Astrocyte of the cerebellum (primary cell): ENCODE measurements around the gene ITPRID1.
A peak's percentile ranks its signal among the peaks of the same experiment; 100 is the strongest.

Experiments
- DNase-seq: peaks from one replicate; pipeline ENCODE4 v3.0.0-alpha.2; 2011; ENCODE audit warnings: low read depth
- H3K4me3 ChIP-seq: 2 replicates; pipeline ENCODE4 v1.5.1; 2011; ENCODE audit warnings: mild to moderate bottlenecking, low read depth, low read length, moderate library complexity
- in situ Hi-C: cut with HindIII; loops from 2 replicates; pipeline ENCODE4 v1.10.0; 2017; ENCODE audit warnings: low sequenced_read_pairs
- TF ChIP-seq, protein P1 (sequence below): IDR thresholded peaks from 2 replicates; pipeline ENCODE4 v1.5.1; 2012; ENCODE audit warnings: low read length, low read depth, moderate library complexity, mild to moderate bottlenecking; ENCODE audit errors: missing control alignments

The ITPRID1 gene

DNA sequence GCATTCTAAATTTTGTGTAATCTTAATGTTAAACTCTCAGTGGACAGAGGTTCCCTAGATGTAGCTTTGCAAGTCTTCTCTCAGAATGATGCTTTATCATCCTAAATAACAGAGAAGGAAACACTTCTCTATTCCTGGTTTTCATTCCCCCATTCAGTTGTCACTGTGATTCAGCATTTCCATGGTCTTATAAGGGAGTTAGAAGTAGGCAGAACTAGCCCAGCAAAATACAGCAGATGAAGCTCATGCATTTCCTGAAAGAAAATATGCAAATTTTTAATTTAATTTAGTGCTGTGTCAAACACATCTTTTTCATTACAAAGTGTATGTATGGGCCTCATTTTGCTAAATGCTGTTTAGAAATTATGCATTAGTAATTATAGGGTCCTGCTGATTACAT lies 70.1 kb downstream of the ITPRID1 start:
- in situ Hi-C loops = no loop called here
- TF ChIP-seq, protein P1, sequence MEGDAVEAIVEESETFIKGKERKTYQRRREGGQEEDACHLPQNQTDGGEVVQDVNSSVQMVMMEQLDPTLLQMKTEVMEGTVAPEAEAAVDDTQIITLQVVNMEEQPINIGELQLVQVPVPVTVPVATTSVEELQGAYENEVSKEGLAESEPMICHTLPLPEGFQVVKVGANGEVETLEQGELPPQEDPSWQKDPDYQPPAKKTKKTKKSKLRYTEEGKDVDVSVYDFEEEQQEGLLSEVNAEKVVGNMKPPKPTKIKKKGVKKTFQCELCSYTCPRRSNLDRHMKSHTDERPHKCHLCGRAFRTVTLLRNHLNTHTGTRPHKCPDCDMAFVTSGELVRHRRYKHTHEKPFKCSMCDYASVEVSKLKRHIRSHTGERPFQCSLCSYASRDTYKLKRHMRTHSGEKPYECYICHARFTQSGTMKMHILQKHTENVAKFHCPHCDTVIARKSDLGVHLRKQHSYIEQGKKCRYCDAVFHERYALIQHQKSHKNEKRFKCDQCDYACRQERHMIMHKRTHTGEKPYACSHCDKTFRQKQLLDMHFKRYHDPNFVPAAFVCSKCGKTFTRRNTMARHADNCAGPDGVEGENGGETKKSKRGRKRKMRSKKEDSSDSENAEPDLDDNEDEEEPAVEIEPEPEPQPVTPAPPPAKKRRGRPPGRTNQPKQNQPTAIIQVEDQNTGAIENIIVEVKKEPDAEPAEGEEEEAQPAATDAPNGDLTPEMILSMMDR = no peak
- no peak for DNase-seq
- H3K4me3 ChIP-seq = no peak overlapping the region

DNA sequence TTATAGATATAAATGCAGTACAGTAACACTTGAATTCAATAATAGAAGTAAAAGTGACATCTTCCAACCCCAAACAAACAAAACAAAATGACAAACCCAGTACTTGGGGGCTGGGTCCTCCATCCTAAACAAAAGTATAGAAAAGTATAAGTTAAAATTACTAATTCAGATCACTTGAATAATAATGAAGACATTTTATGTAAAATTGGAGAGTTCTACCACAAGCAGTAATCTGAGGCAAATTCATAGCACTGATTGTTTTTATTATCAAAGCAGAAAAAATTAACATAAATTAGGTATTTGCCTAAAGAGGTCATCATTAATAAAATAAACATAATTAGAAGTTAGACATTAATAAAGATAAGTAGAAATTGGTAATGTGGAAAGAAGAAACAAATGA lies 81.5 kb downstream of the ITPRID1 start:
- in situ Hi-C loops = no loop called here
- no peak overlapping the region for H3K4me3 ChIP-seq
- TF ChIP-seq, protein P1 = no peak
- DNase-seq = no peak

DNA sequence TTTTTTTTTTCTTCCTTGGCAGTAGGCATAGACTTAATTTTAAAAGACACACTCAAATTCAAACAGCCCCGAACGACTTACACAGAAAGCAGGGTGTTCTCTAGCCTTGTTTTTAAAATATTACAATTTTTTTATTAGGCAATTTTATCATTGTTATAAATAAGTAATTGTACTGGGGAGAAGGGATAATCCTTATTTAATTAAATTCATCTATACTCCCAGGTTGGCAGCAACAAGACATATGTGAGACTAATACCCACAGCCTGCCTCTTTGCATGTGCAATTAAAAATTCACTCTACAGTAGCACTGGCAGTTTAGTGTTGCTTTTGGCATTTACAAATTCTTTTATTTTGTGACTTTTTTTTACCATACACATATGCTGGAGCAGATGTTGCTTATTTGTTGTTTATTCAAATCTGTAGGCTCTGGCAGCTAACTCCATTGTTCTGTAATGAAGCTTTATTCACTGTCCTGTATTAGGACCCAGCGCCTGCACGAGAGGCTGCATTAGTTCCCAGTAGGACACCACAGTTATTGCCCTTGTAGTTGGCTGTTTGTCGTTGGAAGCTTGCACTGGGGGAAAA lies 88.2 kb downstream of the ITPRID1 start:
- H3K4me3 ChIP-seq = no peak overlapping the region
- DNase-seq = no peak
- TF ChIP-seq, protein P1 = no peak
- in situ Hi-C loops = no loop called here

DNA sequence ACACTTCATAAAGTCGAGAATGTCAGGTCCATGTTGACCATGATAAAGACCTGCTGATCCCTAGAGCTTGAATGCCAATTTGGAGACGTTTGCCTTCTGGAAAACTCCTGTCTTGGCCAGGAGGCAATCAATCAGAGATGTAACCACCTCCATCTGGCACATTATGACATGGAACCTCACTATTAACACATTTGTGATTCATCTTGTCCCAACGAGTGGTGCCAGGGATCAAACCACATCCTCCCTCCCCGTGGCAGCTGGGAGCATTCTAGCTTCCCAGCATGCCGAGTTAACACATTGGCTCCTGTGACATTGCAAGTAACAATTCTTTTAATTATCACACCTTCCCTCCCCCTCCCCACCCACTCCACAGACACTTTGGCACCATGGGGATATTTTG lies 89.2 kb downstream of the ITPRID1 start:
- TF ChIP-seq, protein P1 = no peak
- DNase-seq = no peak
- H3K4me3 ChIP-seq = no peak overlapping the region
- in situ Hi-C loops = no loop called here

DNA sequence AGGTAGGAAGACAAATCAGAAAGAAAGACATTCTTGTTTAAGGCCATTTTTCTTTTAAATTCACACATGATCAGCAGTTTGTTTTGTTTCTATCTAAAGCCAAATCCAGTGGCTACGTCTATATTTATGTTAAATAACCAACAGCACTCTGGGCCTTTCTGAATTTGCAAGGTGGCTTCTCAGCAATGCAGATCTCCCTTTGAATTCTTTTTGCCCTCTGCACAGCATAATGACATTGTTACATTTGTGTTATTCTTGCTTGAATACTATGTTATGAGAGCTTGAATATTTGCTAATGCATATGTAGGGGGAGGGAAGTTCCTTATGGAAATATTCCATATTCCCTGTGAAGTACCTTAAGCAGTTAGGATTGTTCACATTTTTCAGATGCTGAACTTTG lies 99.7 kb downstream of the ITPRID1 start:
- H3K4me3 ChIP-seq = no peak overlapping the region
- no peak for DNase-seq
- in situ Hi-C loops = no loop called here
- TF ChIP-seq, protein P1 = no peak

DNA sequence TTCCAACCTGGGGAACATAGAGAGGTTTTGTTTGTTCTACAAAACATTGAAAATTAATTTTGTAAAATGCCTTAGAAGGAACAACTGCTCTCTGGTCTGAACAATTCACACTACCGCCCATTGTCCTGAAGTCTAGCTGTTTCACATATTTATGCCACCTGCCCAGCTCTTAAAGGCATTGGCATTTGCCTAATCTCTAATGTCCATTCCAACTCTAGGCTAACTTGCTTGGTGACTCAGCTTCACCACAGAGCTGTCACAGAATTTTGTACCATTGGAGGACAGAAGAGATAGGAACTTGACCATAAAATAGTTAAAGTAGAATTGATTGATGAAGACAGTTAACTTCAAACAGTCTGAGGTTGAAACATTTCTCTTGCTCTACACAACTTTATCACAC lies 119.6 kb downstream of the ITPRID1 start:
- no peak overlapping the region for H3K4me3 ChIP-seq
- no peak for DNase-seq
- in situ Hi-C loops = no loop called here
- TF ChIP-seq, protein P1 = no peak

DNA sequence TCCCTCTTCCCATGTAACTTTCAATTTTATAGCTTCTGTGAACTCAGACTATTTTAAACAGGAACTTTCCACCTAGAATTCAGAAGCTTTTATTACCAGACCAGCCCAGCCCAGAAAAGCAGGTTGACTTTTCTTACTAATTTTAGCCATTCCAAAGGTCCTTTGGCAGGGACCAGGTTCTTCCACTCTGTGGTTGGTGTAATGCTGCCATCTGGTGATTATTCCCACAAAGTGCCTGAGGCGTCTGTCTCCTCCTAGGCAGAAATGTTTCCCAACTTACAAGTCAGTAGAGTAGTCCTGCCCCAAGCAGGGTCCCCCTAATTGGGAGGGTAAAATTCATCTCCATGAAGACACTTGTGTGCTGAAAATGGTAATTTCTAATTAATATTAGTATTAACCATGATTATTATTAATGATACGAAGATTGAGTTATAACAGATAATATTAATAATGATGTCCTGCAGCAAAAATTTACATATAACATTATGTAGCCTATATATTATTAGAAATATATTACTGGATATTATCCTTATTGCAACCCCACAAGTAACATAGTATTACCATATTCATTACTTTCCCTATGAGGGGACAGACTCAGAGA lies 120.1 kb downstream of the ITPRID1 start:
- TF ChIP-seq, protein P1 = peak; percentile 76
- in situ Hi-C loops = no loop called here
- DNase-seq = peak; percentile 50
- H3K4me3 ChIP-seq = no peak overlapping the region
